Endometrial microvascular endothelial cells (primary cell): ENCODE results near the gene PPFIA4. TPM values are rescaled to one million over a fixed set of nuclear protein-coding genes. Genes with fewer than 3 reads are reported as not detected.

Experiments used
- total RNA-seq: library from RNA; depleted of rRNA; stranded (reverse); fragments of >200 nt; gene quantifications from one replicate; pipeline ENCODE4 v1.2.3, GENCODE V29; 2015; ENCODE audit errors: inconsistent ontology term

The PPFIA4 gene
- total RNA-seq, 1 donor from 2014 or later: 0.09 TPM

Other genes starting within 250 kb of the PPFIA4 start
- gene KDM5B, start 218.1 kb upstream of the PPFIA4 start, total RNA-seq: 35.1 TPM
- not detected for gene PCAT6, start 215.5 kb upstream of the PPFIA4 start, total RNA-seq
- gene RABIF, start 137.3 kb upstream of the PPFIA4 start, total RNA-seq: 13.9 TPM
- 22.1 TPM for gene KLHL12, start 99.3 kb upstream of the PPFIA4 start, total RNA-seq
- gene ADIPOR1, start 68.2 kb upstream of the PPFIA4 start, total RNA-seq: 96.9 TPM
- gene CYB5R1, start 59.2 kb upstream of the PPFIA4 start, total RNA-seq: 45.9 TPM
- 81.2 TPM for gene TMEM183A, start 19.1 kb upstream of the PPFIA4 start, total RNA-seq
- not detected for gene MYOG, start 59.5 kb downstream of the PPFIA4 start, total RNA-seq
- gene ADORA1, start 101.2 kb downstream of the PPFIA4 start, total RNA-seq: not detected
- gene MYBPH, start 149.3 kb downstream of the PPFIA4 start, total RNA-seq: not detected
- gene CHI3L1, start 160.2 kb downstream of the PPFIA4 start, total RNA-seq: not detected
- not detected for gene CHIT1, start 203.2 kb downstream of the PPFIA4 start, total RNA-seq